Measurements from ENCODE around the gene PCSK6.
"Not testable (repeated sequence)": the region's sequence is repeated elsewhere in the genome, so short reads cannot be mapped to it uniquely, and the experiment has no call there.

The PCSK6 gene

DNA sequence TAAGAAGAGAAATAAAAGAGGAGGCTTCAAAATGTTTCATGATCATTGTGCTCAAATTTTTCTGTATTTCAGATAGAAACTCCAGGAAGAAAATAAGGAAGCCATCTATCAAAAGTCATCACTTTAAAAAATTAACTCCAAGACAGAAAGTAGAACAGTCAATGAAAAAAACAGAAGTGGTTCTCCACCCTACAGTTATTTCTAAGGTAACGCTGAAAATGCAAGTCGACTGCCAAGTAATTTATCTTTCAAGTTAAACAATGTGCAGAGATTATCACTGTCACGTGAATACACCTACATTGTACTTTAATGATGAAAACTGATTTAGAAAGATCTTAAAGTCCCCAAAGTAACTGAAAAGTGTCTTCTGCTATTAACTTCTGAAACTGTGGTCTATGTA lies 115.9 kb downstream of the PCSK6 start:
- DNase-seq, result no peak

DNA sequence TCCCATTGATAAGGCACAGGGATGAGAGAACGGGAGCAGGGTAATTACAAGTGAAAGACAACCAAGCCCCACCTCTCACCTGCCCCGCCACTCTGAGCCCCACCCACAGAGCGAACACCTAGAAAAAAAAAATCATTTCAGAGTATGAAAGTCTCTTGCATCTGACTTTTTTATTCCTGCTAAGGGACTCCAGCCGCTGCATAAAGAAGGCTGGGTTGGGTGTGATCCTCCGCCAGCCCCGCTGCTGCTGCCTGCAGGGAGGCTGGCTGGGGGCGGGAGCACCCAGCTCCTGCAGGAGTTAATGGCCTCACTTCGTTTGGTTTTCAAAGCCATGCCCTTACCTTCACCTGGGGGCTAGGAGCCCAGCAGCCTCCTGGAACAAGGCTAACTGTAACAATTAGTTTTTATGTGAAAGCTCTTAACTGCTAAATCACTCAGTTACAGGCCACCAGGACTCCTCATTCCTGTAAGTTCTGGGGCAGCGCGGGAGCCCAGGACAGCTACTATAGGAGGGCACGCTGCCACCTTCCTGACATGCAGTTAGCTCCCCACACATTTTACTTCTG lies 116.5 kb downstream of the PCSK6 start:
- DNase-seq, result no peak

DNA sequence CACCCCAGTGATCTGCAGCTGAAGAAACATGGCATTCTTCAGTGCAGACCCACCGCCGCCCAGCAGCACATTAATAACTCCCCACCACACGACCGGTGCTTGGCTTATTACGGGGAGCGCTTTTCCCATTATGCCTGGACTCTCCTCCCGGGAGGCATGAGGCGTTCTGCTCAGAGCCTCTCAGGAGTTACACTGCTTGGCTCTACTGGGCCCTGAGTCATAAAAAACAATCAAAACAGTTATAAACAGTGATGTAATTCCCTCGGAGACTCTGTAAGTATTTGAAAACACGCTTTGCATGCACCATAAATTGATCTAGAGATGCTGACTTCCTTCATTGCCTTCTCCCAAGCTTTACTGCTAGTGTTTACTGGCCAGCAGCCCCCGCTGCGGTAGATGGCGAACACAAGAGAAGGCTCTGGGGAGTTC lies 117.3 kb downstream of the PCSK6 start:
- DNase-seq, result no peak

DNA sequence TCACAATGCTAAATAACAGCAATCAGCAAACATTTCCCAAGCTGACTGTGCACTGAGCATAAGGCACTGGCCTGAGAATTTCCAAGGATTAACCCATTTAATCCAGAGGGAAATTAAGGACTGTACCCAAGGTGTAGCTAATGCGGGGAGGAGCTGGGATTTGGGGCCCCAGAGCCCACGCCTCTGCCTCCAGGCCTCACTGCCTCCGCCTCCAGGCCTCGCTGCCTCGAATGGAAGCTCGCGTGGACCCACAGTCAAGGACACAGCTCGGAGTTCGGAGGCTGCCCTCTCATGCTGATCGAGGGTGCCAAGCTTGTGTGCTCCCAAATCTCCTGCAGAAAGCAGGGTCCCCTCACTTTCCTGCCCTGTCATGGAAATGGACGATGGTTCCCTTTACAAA lies 118.0 kb downstream of the PCSK6 start:
- no peak for DNase-seq

DNA sequence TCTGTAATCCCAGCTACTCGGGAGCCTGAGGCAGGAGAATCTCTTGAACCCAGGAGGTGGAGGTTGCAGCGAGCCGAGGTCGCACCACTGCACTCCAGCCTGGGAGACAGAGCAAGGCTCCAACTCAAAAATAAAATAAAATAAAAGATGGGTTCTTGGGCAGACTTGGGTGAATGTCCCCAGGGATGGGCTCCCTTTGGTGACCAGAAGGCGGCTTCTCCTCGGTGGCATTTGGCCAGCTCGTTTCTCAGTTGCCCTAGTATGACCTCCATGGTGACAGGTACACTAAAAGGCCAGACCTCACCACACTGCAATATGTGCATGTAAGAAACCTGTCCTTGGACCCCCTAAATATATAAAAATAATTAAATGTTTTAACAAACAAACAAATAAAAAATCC lies 118.4 kb downstream of the PCSK6 start:
- no peak for DNase-seq

DNA sequence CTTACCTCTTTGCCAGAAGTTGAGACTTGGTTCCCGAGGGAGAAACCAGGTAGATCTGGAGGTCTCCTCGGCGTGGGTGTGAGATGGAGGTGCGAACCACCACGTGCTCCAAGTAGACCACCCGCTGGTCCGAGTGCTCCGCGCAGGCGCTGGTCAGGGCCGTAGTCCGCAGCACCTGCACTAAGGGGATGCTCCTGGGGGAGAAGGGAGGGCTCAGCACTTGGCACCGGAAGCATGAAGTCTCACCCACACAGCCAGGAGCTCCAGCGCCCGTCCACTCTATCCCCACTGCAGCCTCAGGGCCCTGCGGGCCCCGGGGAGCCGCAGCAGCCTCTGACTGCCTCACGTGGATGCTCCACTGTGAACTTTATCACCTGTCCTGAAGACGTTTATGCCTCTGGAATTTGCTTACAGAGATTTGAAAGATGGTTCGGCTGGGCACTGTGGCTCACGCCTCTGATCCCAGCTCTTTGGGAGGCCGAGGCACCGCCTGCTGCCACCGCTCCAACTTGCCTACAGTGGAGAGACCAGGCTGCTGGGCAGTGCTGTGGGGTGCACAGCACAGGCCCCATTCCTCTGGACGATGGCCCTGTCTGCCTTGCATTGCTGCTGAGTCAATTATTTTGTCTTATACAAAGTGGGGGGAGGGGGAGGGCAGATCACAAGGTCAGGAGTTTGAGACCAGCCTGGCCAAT lies 119.0 kb downstream of the PCSK6 start:
- no peak for DNase-seq

DNA sequence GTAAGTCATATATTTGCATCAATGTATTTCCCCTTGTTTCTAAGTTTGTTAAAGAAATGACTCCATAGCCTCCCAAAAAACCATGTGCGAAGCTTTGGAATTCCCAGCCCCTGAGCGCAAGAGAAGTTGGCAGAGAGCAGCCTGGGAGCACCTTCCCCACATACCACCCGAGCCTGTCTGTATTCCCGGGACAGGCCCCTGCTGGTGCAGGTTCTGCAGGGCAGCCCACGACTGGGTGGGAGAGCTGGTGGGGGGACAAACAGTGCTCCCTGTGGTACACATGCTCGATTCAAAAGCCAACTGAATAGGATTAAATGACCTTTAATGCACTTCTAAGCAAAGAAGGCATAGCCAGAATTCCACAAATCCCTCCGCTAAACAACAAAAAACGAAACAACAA lies 119.8 kb downstream of the PCSK6 start:
- no peak for DNase-seq

DNA sequence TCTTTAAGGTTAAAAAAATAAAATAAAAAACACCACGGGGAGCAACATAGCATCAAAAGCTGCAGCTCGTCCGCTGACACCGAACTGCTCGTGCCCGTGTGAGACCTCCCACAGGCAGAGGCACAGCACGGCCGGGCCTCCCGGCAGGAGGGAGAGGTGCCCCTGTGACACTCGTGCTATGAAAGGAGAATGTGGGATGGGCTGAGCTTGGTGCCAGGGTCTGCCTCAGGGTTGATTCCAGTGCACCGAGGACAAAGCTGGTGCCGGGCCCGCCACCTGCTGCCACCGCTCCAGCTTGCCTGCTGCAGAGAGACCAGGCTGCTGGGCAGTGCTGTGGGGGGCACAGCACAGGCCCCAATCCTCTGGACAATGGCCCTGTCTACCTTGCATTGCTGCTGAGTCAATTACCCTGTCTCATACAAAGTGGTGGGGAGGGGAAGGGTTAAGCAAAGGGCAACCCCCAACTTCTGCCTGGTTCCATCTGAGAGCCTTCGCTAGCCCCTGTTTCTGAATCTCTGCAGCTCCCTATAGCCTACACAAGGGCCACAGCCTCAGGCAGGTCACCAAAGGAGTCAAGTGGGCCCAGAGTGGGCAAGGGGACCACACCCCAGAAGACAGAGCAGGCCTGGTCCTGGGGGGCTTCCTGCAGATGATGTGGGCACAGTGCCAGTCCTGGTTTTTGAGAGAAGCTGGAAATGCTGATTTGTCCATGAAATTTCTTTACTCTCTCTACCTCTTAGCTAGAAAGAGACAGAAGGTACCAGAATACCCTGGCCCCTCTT lies 120.5 kb downstream of the PCSK6 start:
- no peak for DNase-seq

DNA sequence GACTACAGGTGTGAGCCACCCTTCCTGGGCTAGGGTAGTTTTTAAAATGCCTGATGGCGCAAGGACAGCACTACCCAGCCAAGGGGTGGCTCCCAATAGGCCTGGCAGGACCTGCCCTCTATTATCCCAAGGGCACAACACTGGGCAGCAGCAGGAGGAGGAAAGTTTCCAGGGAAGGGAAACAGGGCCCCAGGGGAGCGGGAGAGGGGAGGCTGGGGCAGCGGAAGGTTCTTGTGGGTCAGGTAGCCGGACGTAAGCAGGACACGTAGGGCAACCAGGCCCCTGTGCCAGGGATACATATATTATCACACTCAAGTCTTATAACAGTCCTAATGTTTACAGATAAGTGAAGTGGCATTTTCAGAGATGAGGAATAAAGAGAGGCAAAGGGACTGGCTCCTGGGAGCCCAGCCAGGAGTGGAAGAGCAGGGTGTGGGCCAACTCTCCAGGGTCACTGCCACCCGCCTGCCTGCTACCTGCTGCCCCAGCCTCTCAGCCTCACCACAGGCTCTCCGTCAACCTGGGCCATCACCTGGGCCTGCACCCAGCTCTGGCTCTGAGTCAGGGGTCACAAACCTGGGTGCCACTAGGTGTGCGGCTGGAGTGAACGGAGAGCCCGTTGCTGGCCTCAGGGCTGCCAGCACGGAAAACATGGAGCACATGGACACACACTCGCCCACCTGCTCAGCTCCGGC lies 121.3 kb downstream of the PCSK6 start:
- DNase-seq, result no peak

DNA sequence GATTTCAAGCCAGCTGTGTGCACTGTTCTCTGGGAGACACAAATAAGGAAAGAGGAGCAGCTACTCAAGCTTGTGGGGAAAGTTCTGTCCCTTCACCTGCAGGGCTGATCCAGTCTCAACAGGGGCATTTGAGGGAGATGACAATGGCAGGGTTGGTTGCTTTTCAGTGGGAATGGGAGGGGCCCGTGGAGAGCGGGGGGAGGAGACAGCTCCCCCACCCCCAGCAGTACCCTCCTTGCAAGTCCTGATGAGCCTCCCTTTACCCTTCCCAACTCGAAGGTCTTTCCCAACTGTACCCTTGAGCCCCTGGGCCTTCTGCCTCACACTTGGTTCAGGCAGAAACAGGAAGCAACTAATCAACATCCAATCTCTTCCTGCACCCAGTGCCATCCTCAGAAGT lies 122.7 kb downstream of the PCSK6 start:
- no peak for DNase-seq

DNA sequence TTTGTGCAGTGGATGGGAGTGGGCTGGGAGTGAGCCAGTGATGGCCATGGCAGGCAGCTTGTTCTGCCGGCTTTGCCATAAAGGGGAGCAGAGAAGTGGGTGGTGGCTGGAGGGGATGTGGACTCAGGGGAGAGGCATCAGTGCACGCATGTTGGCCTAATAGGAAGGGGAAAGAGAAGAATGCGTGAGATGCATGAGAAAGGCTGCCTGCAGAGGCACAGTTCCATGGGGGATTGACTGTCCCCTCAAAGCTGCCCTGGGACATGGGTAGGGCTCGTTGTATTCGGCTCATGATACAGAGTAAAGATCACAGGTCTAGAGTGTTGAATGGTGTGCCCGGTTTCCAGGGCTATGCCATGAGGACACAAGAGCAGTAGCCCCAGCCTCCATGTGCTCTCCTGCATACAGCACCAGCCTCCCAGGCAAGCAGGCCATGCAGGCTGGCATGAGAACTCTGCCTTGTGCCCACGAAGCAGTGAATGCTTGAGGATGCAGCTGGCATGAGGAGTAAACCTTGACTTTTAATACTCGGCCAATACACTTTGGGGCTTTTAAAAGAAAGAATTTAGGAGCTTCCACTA lies 126.4 kb downstream of the PCSK6 start:
- DNase-seq, result no peak

DNA sequence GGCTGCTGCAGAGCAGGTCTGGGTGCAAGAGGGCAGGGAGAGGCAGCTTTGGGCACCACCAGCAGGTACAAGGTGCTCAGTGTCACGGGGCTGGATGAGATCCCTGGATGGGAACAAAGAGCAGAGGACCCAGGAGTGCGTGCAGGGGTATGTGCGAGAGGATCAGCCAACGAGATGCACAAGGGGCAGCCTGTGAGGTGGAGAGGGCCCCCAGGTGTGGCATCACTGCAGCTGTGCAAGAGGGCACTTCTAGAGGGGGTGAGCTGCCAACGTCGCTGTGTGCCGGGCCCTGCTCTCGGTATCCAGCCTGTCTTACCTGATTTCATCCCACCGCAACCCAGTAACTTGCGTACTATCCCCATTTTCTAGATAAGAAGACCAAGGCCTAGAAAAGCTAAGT lies 127.1 kb downstream of the PCSK6 start:
- no peak for DNase-seq

DNA sequence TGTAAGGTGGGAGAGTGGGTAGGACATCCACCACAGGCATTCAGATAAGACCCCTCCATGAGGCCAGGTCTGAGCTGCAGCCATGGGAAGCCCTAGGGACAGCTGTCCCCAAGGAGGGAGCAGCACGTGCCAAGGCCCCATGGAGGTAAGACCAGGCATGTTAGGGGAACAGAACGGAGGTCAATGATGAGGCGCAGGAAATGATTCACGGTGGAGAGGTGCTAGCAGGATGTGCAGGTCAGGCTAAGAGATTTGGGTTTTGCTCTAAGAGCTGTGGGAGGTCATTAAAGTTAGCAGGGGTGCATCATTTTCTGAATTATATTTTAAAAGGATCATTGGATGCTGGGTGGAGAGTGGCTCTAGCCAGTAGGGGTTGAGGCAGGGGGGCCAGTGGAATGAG lies 128.1 kb downstream of the PCSK6 start:
- no peak for DNase-seq

DNA sequence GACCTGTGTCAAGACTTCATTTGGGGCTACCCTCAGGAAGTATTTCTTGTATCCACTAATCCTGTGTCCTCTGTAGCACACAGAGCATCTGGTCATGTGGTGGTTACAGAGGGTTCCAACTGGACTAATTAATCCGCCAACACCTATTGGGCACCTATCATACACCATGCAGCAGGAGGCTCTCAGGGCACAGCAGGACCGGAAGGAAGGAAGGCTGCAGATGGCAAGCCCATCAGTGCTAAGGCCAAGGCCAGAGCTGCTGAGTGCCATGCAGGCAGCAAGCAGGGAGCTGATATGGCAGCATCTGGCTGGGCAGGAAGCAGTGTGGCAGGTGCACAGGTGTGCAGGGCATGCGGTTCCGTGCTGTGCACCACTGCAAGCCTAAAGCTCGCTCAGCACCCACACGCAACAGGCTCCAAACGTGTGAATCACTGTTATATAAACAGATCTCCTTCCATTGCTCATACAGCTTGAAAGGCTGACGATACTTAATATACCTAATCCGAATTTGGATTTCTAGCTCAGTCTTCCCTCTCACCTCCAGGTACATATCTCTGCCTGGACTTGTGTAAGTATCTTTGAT lies 130.1 kb downstream of the PCSK6 start:
- DNase-seq, result no peak

DNA sequence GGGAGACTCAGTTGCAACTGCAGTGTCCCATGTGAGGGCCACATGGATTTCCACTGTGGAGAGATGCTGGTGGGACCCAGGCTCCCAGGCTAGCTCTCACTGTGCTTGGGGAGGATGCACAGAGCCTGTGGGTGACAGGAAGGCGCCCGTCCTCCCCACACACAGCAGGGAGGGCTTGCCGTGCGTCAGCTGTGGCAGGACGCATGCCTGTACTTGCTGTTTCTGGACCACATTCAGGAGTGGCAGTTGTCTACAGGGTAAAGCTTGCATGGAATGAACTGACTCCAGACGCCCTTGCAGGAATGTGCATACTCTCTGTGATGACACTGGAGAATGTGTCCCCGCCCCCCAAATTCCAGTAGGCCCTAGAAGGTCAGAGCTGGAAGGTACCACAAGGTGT lies 130.6 kb downstream of the PCSK6 start:
- no peak for DNase-seq

DNA sequence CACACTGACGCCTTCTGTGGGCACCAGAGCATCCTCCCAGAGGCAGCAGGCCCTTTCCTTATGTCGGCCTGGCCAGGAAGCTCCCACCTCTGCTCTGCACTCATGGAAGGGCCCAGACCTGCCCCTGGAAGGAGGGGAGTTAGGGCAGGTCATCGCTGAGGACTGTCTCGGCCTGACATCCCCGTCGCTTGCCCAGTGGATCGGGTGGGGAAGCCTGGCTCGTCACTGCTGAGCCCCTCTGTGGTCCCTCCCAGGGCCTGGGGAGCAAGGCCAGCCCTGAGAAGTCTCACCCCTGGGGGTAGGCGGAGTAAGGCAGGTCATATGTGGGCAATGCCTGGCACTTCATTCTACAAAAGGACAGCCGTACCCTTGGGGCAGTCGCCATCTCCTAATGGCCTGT lies 131.6 kb downstream of the PCSK6 start:
- DNase-seq, result no peak

DNA sequence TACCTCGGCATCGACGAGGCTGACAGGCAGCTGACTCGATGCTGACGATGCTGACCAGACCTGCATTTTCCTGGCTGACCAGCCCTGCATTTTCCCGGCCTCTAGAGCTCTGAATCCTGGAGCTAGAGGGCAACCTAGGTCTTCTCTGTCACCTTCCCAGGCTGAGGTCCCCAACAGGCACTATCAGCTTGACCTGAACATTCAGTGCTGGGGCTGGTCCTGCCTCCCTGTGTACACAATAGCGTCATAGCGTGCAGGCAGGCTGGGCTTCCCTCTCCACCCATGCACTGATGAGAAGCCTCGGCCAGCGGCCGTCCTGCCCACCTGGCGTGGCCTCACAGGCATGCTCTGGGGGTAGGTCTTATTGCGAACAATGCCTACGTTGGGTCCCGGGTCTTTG lies 132.2 kb downstream of the PCSK6 start:
- DNase-seq, result no peak

DNA sequence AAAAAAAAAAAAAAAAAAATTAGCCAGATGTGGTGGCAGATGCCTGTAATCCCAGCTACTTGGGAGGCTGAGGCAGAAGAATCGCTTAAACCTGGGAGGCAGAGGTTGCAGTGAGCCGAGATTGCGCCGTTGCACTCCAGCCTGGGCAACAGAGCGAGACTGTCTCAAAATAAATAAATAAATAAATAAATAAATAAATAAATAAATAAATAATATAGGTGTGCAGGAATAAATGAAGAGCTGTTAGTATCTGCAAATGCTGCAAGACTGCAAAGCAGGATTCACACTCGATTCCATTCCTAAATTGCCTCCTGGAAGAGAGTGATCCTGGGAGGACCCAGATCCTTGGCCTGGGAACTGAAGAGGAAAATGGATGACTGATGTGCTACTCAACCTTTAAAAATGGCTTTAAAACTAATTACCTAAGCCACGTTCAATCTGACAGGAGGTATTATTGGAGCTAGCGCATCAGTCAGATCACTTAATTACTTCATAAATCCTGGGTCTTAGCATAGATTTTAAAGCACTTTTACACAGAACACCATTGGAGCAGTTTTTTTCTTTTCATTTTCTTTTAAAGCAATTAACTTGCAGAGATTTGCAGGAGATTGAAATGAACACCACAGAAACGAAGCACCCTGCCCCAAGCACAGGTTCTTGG lies 132.9 kb downstream of the PCSK6 start:
- not testable (repeated sequence) for DNase-seq

DNA sequence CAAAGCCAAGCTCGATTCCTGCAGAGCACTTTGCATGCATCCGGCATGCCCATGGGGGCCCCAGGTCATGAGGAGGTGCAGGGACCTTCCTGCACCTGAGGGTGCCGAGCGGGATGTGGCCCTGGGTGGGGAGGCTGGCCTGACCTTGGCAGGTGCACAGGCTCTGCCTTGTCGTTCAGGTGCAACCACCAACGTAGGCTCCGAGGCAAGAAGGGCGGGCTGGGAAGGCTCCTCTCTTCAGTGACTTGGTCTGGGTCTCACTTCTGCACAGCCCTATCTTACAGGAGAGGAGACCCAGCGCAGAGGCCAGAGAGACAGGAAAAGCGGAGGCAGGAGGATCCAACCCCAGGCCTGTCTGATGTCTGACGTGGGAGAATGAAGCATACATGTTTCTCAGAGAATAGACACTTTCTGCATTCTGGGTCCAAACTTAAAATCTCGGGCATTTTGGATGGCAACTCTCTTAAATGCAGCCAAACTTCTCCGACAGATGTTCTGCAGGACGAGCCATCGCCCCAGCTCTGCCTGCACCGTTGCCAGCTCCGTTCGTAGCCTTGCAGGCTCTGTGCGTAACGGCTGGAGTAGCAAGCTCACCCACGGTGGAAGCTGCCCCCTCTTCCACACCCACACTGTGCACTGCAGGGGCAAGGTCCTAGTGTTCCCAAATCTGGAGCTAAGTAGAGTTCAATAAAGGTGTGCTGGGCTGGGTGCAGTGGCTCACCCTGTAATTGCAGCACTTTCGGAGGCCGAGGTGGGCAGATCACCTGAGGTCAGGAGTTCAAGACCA lies 133.6 kb downstream of the PCSK6 start:
- DNase-seq, result no peak

DNA sequence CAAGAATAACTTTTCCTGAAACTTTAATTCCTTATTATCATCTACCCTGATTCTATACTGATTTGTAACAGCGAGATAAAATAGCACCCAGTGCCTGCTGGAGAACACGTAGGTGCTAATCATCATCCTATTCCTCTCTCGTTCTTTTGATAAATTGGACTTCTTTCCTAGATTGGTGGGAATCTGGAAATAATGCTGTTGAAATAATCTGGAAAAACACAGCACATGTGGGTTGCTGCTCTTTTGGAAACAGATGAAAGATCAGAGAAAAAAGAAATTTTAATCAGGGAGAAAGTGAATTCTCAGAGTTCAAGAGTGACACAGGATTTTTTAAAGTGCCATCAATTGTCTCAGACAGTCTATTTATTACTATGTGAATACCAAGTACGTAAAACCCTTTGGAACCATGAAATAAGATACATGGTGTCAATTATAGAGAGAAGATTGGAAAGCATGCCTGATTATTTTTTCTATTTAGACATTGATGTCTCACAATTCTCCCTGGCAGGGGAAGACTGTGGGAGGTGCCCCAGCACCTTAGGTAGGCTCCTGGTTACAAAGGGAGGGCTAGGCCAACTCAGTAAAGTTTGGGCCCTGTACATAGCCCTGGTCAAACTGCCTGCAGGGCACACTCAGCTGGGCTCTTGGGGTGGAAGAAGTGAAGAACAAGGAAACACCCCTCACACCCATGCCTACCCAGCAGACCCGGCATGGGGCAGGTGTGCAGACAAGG lies 134.4 kb downstream of the PCSK6 start:
- DNase-seq, result no peak

DNA sequence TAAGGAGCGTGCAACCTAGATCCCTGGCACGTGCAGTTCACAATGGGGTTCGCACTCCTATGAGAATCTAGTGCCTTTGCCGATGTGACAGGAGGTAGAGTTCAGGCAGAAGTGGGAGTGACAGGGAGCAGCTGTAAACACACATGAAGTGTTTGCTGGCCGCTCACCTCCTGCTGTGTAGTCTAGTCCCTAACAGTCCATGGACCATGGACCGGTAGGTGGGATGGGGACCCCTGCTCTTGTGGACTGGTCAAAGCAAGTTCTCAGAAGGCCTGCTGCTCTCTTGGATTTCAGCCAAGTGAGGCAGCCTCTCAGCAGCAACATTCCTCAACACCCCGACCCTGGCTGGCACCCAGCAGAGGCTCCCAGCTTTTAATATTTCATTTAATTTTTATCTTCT lies 136.3 kb downstream of the PCSK6 start:
- no peak for DNase-seq

All from hippocampal formation (tissue), 2 donors.